Stimulated activated CD4-positive, alpha-beta T cell treated with anti-CD3 and anti-CD28 coated beads, Interleukin-1b, Interleukin-23, amount 100 ng/mL, for 24 hours (primary cell): ENCODE data around the gene UFD1.

Experiments used
- DNase-seq, 4 experiments: peaks; one replicate each; pipeline ENCODE4 v3.0.0-alpha.2; 2020; ENCODE audit warnings: low read depth in 4 of 4, low spot score in 1 of 4

The UFD1 gene

GRCh38 chr22:19400881-19401280 lies 78.1 kb downstream of the UFD1 start:
- DNase-seq = no peak
